Pancreas (tissue), 8 donors: ENCODE measurements around the gene TMEM107. TPM values are rescaled to one million over a fixed set of nuclear protein-coding genes. Genes with fewer than 3 reads are reported as not detected.

Source experiments
- microRNA-seq, 2 donors: library from miRNA; unstranded; fragments of <30 nt; microRNA quantifications; one replicate each; pipeline versions ENCODE4 to v1.1.0, GENCODE V29; 2019 to 2020
- polyA plus RNA-seq, 2 donors: library from polyadenylated mRNA; stranded (reverse); fragments of 200-250 nt; gene quantifications; one replicate each; pipeline ENCODE4 v1.2.3, GENCODE V29; 2013
- total RNA-seq, 6 donors: library from RNA; stranded (reverse); fragmentation: NEBNext Ultra II Directional in 4 of 6; extraction: Animal tissue kit (Norgen Biotek cat#: 25700) in 4 of 6; gene quantifications; one replicate each; pipeline versions ENCODE4 v1.2.1 to v1.2.4, GENCODE V29; 2021 to 2023
- donor health status: healthy with polysubstance abuse.
- donor health status: DM: no; HTN: no; CAD: no; lungs with moderate emphysema.
- donor health status: DM: no; HTN: no; CAD: no.
- donor health status: Bipolar disorder and iron deficiency.
- donor health status: DM: yes; HTN: yes; CAD: no.
- donor health status: DM: no; HTN: no; CAD: no.
- donor health status: DM: no; HTN: no; CAD: no.
- donor health status: DM: yes; HTN: yes; CAD: no.

TMEM107 gene
- total and polyA plus RNA-seq, 8 donors = 5.2 to 11.1 (median 6.3) TPM

Small RNA genes within 50 kb of the gene (microRNA-seq; reads per million reads assigned to microRNA genes)
- 1.5 to 18.2 reads per million in 2 donors for gene MIR4521
- gene MIR6883 = 0 to 0.39 reads per million in 2 donors

Other genes with a start within 250 kb of the TMEM107 start
- 1 to 10 TPM in 3 of 6 donors, under 1 TPM in 3; 0.51 to 1.6 (median 0.98) TPM for gene KCNAB3, start 246.5 kb downstream of the TMEM107 start, total RNA-seq
- gene KCNAB3, start 246.5 kb downstream of the TMEM107 start, polyA plus RNA-seq = 1 to 10 TPM; 4.7 to 8.1 TPM
- gene TRAPPC1, start 244.4 kb downstream of the TMEM107 start, total RNA-seq = 10 to 100 TPM; 27.3 to 67.1 (median 39.2) TPM
- 10 to 100 TPM; 56.0 to 66.0 TPM for gene TRAPPC1, start 244.4 kb downstream of the TMEM107 start, polyA plus RNA-seq
- gene CNTROB, start 244.2 kb downstream of the TMEM107 start, total RNA-seq = 10 to 100 TPM in 2 of 6 donors, 1 to 10 TPM in 4; 5.8 to 17.9 (median 8.5) TPM
- gene CNTROB, start 244.2 kb downstream of the TMEM107 start, polyA plus RNA-seq = 10 to 100 TPM; 30.8 to 46.1 TPM
- under 1 TPM in 4 of 6 donors, not detected in 2; 0.22 to 0.47 (median 0.28) TPM for gene GUCY2D, start 173.8 kb downstream of the TMEM107 start, total RNA-seq
- gene GUCY2D, start 173.8 kb downstream of the TMEM107 start, polyA plus RNA-seq = under 1 TPM; 0.02 to 0.04 TPM
- 1 to 10 TPM in 1 of 6 donors, under 1 TPM in 4, not detected in 1; 0.09 to 4.7 (median 0.37) TPM for gene ALOX15B, start 137.3 kb downstream of the TMEM107 start, total RNA-seq
- gene ALOX15B, start 137.3 kb downstream of the TMEM107 start, polyA plus RNA-seq = under 1 TPM; 0.05 to 0.19 TPM
- gene ALOX12B, start 88.7 kb downstream of the TMEM107 start, total RNA-seq = under 1 TPM in 1 of 6 donors, not detected in 5; 0.31 TPM
- under 1 TPM in 1 of 2 donors, not detected in 1; 0.16 TPM for gene ALOX12B, start 88.7 kb downstream of the TMEM107 start, polyA plus RNA-seq
- gene ALOXE3, start 57.9 kb downstream of the TMEM107 start, total RNA-seq = not detected
- gene ALOXE3, start 57.9 kb downstream of the TMEM107 start, polyA plus RNA-seq = under 1 TPM in 1 of 2 donors, not detected in 1; 0.35 TPM
- gene HES7, start 52.3 kb downstream of the TMEM107 start, total RNA-seq = not detected
- gene HES7, start 52.3 kb downstream of the TMEM107 start, polyA plus RNA-seq = under 1 TPM; 0.08 to 0.16 TPM
- gene PER1, start 24.0 kb downstream of the TMEM107 start, total RNA-seq = 100 to 1,000 TPM in 2 of 6 donors, 10 to 100 TPM in 4; 17.5 to 105 (median 67.6) TPM
- gene PER1, start 24.0 kb downstream of the TMEM107 start, polyA plus RNA-seq = 100 to 1,000 TPM; 107 to 158 TPM
- gene VAMP2, start 13.4 kb downstream of the TMEM107 start, total RNA-seq = 10 to 100 TPM; 19.5 to 35.7 (median 29.6) TPM
- gene VAMP2, start 13.4 kb downstream of the TMEM107 start, polyA plus RNA-seq = 10 to 100 TPM; 29.8 to 82.0 TPM
- gene BORCS6, start 13.8 kb upstream of the TMEM107 start, total RNA-seq = 10 to 100 TPM in 1 of 6 donors, 1 to 10 TPM in 5; 4.9 to 10.4 (median 6.9) TPM
- gene BORCS6, start 13.8 kb upstream of the TMEM107 start, polyA plus RNA-seq = 1 to 10 TPM; 4.5 to 6.1 TPM
- 1 to 10 TPM in 1 of 6 donors, under 1 TPM in 2, not detected in 3; 0.47 to 2.0 (median 0.95) TPM for gene AURKB, start 34.2 kb upstream of the TMEM107 start, total RNA-seq
- gene AURKB, start 34.2 kb upstream of the TMEM107 start, polyA plus RNA-seq = under 1 TPM; 0.40 to 0.72 TPM
- gene CTC1, start 71.7 kb upstream of the TMEM107 start, total RNA-seq = 10 to 100 TPM; 15.4 to 40.8 (median 17.3) TPM
- gene CTC1, start 71.7 kb upstream of the TMEM107 start, polyA plus RNA-seq = 10 to 100 TPM; 22.6 to 42.6 TPM
- 10 to 100 TPM; 11.5 to 21.4 (median 18.7) TPM for gene PFAS, start 72.9 kb upstream of the TMEM107 start, total RNA-seq
- gene PFAS, start 72.9 kb upstream of the TMEM107 start, polyA plus RNA-seq = 10 to 100 TPM; 11.7 to 21.1 TPM
- 10 to 100 TPM in 1 of 6 donors, 1 to 10 TPM in 5; 2.8 to 14.5 (median 6.6) TPM for gene RANGRF, start 112.3 kb upstream of the TMEM107 start, total RNA-seq
- gene RANGRF, start 112.3 kb upstream of the TMEM107 start, polyA plus RNA-seq = 10 to 100 TPM; 14.0 to 27.4 TPM
- 10 to 100 TPM in 1 of 6 donors, 1 to 10 TPM in 5; 1.1 to 12.2 (median 2.7) TPM for gene SLC25A35, start 119.0 kb upstream of the TMEM107 start, total RNA-seq
- 1 to 10 TPM; 7.3 to 9.5 TPM for gene SLC25A35, start 119.0 kb upstream of the TMEM107 start, polyA plus RNA-seq
- 1 to 10 TPM; 1.7 to 3.2 (median 2.0) TPM for gene ARHGEF15, start 133.9 kb upstream of the TMEM107 start, total RNA-seq
- 10 to 100 TPM; 12.4 to 23.9 TPM for gene ARHGEF15, start 133.9 kb upstream of the TMEM107 start, polyA plus RNA-seq
- not detected for gene ODF4, start 163.5 kb upstream of the TMEM107 start, total RNA-seq
- not detected for gene ODF4, start 163.5 kb upstream of the TMEM107 start, polyA plus RNA-seq
- gene RPL26, start 206.8 kb upstream of the TMEM107 start, total RNA-seq = 1,000 to 10,000 TPM in 3 of 6 donors, 100 to 1,000 TPM in 3; 608 to 1,143 (median 994) TPM
- 1,000 to 10,000 TPM; 1,120 to 1,890 TPM for gene RPL26, start 206.8 kb upstream of the TMEM107 start, polyA plus RNA-seq
- gene RNF222, start 221.4 kb upstream of the TMEM107 start, total RNA-seq = not detected
- not detected for gene RNF222, start 221.4 kb upstream of the TMEM107 start, polyA plus RNA-seq